ENCODE measurements around the gene SGSM1. TPM values are rescaled to one million over a fixed set of nuclear protein-coding genes. Genes with fewer than 3 reads are reported as not detected.

Gene SGSM1
- total RNA-seq, 1 donor from 2014 or later = 0.18 TPM

- DNase-seq (ENCODE audit: extremely low read depth, low read depth, low spot score) = no peak
Observed at GRCh38 chr22:24947383-24947782, 141.4 kb downstream of the SGSM1 start.

- no peak for DNase-seq (ENCODE audit: extremely low read depth, low read depth, low spot score)
Observed at GRCh38 chr22:24947881-24948280, 141.9 kb downstream of the SGSM1 start.

GRCh38 chr22:24948356-24949202 lies 142.6 kb downstream of the SGSM1 start:
- DNase-seq (ENCODE audit: extremely low read depth, low read depth, low spot score) = no peak

- no peak for DNase-seq (ENCODE audit: extremely low read depth, low read depth, low spot score)
Observed at GRCh38 chr22:24950272-24950902, 144.4 kb downstream of the SGSM1 start.

- DNase-seq (ENCODE audit: extremely low read depth, low read depth, low spot score) = no peak
Observed at GRCh38 chr22:24951942-24952836, 146.2 kb downstream of the SGSM1 start, which contains the start of gene KIAA1671. KIAA1671 (plus strand) TSS chr22:24952716; CDS start chr22:25028000, 75,284 bp downstream.

- no peak for DNase-seq (ENCODE audit: extremely low read depth, low read depth, low spot score)
Observed at GRCh38 chr22:24952837-24953383, 146.9 kb downstream of the SGSM1 start.

- no peak for DNase-seq (ENCODE audit: extremely low read depth, low read depth, low spot score)
Observed at GRCh38 chr22:24953384-24954113, 147.5 kb downstream of the SGSM1 start.

- DNase-seq (ENCODE audit: extremely low read depth, low read depth, low spot score) = no peak
Observed at GRCh38 chr22:24954114-24954463, 148.1 kb downstream of the SGSM1 start.

GRCh38 chr22:24954856-24955255 lies 148.8 kb downstream of the SGSM1 start:
- no peak for DNase-seq (ENCODE audit: extremely low read depth, low read depth, low spot score)

GRCh38 chr22:24957043-24957442 lies 151.0 kb downstream of the SGSM1 start:
- no peak for DNase-seq (ENCODE audit: extremely low read depth, low read depth, low spot score)

GRCh38 chr22:24961217-24961844 lies 155.3 kb downstream of the SGSM1 start:
- no peak for DNase-seq (ENCODE audit: extremely low read depth, low read depth, low spot score)

GRCh38 chr22:24962094-24962493 lies 156.1 kb downstream of the SGSM1 start:
- no peak for DNase-seq (ENCODE audit: extremely low read depth, low read depth, low spot score)

- DNase-seq (ENCODE audit: extremely low read depth, low read depth, low spot score) = no peak
Observed at GRCh38 chr22:24962835-24963234, 156.8 kb downstream of the SGSM1 start.

GRCh38 chr22:24964441-24964840 lies 158.4 kb downstream of the SGSM1 start:
- DNase-seq (ENCODE audit: extremely low read depth, low read depth, low spot score) = no peak

- DNase-seq (ENCODE audit: extremely low read depth, low read depth, low spot score) = no peak
Observed at GRCh38 chr22:24965822-24966626, 160.0 kb downstream of the SGSM1 start.

GRCh38 chr22:24968066-24968561 lies 162.1 kb downstream of the SGSM1 start:
- DNase-seq (ENCODE audit: extremely low read depth, low read depth, low spot score) = no peak

GRCh38 chr22:24969560-24970301 lies 163.7 kb downstream of the SGSM1 start:
- DNase-seq (ENCODE audit: extremely low read depth, low read depth, low spot score) = no peak

GRCh38 chr22:24972369-24972768 lies 166.4 kb downstream of the SGSM1 start:
- DNase-seq (ENCODE audit: extremely low read depth, low read depth, low spot score) = no peak
